Right cardiac atrium (tissue), 5 donors: Measurements from ENCODE around the gene SLC37A1. TPM values are rescaled to one million over a fixed set of nuclear protein-coding genes. Genes with fewer than 3 reads are reported as not detected.
A peak's percentile ranks its signal among the peaks of the same experiment; 100 is the strongest.

Experiments used
- ATAC-seq, 2 donors: fragments of 200-7000 bp; cut with Tn5 transposase; one replicate each; pipeline versions ENCODE4 v1.8.0 to v1.9.1; 2020; ENCODE audit warnings: moderate library complexity in 2 of 2, mild to moderate bottlenecking in 1 of 2
- DNase-seq, 3 donors: peaks; one replicate each; pipeline ENCODE4 v3.0.0-alpha.2; 2020
- H3K27ac ChIP-seq: one replicate; pipeline ENCODE4 v1.5.1; 2013; ENCODE audit warnings: mild to moderate bottlenecking, low read length, control low read depth, moderate library complexity
- H3K27me3 ChIP-seq: one replicate; pipeline ENCODE4 v1.6.1; 2013; ENCODE audit not compliant: control insufficient read depth, insufficient read depth
- H3K4me1 ChIP-seq: one replicate; pipeline ENCODE4 v1.6.1; 2013; ENCODE audit warnings: low read length; ENCODE audit not compliant: control insufficient read depth, insufficient read depth
- H3K4me3 ChIP-seq: one replicate; pipeline ENCODE4 v1.5.1; 2013; ENCODE audit warnings: low read length, control low read depth
- H3K9me3 ChIP-seq: one replicate; pipeline ENCODE4 v1.6.1; 2013; ENCODE audit warnings: low read length; ENCODE audit not compliant: control insufficient read depth
- WGBS: extraction: QIAGEN DNeasy Blood & Tissue Kit; methylation state at CpG from one replicate; pipeline ENCODE4 v1.1.7; 2013; 5-methylcytosine and 5-hydroxymethylcytosine counted together
- intact Hi-C, 4 donors: fragments of 100-400 bp; cut with DNase I; formaldehyde crosslinking; loops; one replicate each; pipeline versions ENCODE4 v1.11.0 to v1.14.0; 2022 to 2023
- polyA plus RNA-seq: library from polyadenylated mRNA; stranded (reverse); fragments of 200-250 nt; gene quantifications from one replicate; pipeline ENCODE4 v1.2.3, GENCODE V29; 2013
- total RNA-seq, 4 donors: library from RNA; stranded (reverse); fragmentation: NEBNext Ultra II Directional; extraction: Animal tissue kit (Norgen Biotek cat#: 25700); gene quantifications; one replicate each; pipeline ENCODE4 v1.2.1, GENCODE V29; 2021
- donor health status: healthy with polysubstance abuse.
- donor health status: DM: no; HTN: yes; CAD: no.
- donor health status: DM: no; HTN: no; CAD: no.
- donor health status: DM: no; HTN: yes; CAD: no; lungs with severe emphysema.
- donor health status: DM: yes; HTN: yes; CAD: no.

SLC37A1 gene
- total and polyA plus RNA-seq, 5 donors: 1.9 to 2.9 (median 2.9) TPM

DNA sequence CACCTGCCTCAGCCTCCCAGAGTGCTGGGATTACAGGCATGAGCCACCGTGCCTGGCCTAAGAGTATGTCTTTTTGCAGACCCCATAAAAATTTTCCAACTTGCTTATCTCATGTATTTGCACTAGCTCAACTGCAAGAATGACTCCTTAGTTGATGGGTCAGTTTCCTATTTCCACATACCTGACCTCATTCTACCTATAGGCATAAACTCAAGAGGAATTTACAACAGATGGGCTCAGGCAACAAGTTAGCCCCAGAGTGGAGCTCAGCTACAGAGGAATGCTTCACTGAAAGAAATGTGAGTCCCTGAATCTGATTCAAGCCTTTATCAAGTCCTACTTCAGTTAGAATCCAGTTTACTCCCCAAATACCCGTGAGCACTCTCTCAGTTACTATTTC is 5.3 kb upstream of the SLC37A1 start:
- Histone ChIP-seq H3K4me3 (no peak overlapping the region), H3K4me1 (no peaks in the 10 kb centered on the region), H3K27me3 (no peaks in the 10 kb centered on the region), H3K27ac (no peak overlapping the region), H3K9me3 (no peaks in the 10 kb centered on the region)
- intact Hi-C loops: no loop called here
- DNase-seq (no peak), ATAC-seq (no peak)
- WGBS: 84% methylated on average over 2 of the region's 2 CpGs

- 72% methylated on average over 11 of the region's 11 CpGs for WGBS
- Histone ChIP-seq H3K27me3 (no peaks in the 10 kb centered on the region), H3K27ac (no peak overlapping the region), H3K4me1 (no peaks in the 10 kb centered on the region), H3K9me3 (no peaks in the 10 kb centered on the region), H3K4me3 (no peak overlapping the region)
- DNase-seq (no peak), ATAC-seq (peak in 1 of 2 donors; percentile 20)
- intact Hi-C loops: no loop called here
These were observed 4.4 kb upstream of the SLC37A1 start for GRCh38 chr21:42509244-42509643.

DNA sequence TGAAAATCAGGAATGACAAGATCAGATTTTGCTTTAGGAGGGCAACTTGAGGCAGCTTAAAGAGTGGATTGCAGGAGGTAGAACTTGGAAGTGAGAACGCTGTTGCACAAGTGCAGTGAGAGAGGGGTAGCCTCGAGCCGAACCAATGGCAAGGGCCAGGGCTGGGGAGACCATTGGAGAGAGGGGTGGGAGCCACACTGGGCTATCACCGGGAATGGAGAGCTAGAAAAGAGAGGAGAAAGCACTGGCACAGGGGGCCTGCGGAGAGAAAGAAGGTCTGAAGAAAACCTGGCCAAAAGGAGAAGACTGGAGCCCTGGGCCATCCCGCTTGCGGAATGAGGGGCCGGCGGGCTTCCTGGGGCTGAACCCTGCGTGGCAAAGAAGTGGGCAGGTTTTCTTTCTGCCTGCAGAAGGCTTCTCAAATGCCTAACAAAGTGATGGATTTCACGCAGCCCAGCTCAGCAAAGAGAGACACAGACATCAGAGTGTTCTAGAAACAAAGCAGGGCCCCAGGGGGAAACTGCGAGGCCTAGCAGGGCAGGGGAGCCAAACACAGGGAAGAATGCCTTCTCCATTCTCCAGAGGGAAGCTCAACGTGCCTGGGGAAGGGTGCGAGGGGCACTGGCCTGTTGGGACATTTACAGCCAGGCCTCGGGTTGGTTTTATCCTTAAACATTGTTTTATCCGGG is 1.2 kb upstream of the SLC37A1 start:
- intact Hi-C loops: no loop called here
- 89% methylated on average over 16 of the region's 16 CpGs for WGBS
- no peaks in the 10 kb centered on the region for H3K27me3 ChIP-seq
- ATAC-seq (no peak), DNase-seq (no peak)
- no peak overlapping the region for H3K4me3 ChIP-seq
- peaks cover 2% of the 10 kb centered on the region for H3K4me1 ChIP-seq
- H3K9me3 ChIP-seq: no peaks in the 10 kb centered on the region
- no peak overlapping the region for H3K27ac ChIP-seq

- H3K27ac ChIP-seq: peak overlapping the region; percentile 45
- WGBS: 1% methylated on average over 77 of the region's 77 CpGs
- peak; percentile 71 to 84 for ATAC-seq
- H3K9me3 ChIP-seq: no peaks in the 10 kb centered on the region
- no peaks in the 10 kb centered on the region for H3K27me3 ChIP-seq
- peak; percentile 57 to 80 (median 80) for DNase-seq
- H3K4me1 ChIP-seq: peaks cover 2% of the 10 kb centered on the region
- peak overlapping the region; percentile 97 for H3K4me3 ChIP-seq
- intact Hi-C loops: no loop called here
These were observed 582 bp downstream of the SLC37A1 start for GRCh38 chr21:42513985-42514882.

DNA sequence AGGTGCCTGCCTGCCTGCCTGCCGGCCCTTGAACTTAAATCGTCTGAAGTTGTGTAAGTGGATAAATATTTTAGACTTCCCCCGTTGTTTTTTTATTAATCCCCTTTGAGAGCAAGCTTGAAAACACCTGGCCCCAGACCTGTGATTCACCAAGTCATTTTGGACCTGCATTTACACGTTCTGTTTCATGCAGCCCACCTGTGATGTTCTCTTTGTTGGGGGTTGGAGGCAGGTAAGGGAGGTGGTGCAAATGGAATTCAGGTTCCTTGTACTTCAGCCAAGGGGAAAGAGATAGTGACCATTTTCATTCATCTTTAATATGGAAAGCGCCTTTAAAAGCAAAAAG is 1.2 kb downstream of the SLC37A1 start:
- Histone ChIP-seq H3K27ac (no peak overlapping the region), H3K4me1 (peaks cover 2% of the 10 kb centered on the region)
- 32% methylated on average over 5 of the region's 5 CpGs for WGBS

DNA sequence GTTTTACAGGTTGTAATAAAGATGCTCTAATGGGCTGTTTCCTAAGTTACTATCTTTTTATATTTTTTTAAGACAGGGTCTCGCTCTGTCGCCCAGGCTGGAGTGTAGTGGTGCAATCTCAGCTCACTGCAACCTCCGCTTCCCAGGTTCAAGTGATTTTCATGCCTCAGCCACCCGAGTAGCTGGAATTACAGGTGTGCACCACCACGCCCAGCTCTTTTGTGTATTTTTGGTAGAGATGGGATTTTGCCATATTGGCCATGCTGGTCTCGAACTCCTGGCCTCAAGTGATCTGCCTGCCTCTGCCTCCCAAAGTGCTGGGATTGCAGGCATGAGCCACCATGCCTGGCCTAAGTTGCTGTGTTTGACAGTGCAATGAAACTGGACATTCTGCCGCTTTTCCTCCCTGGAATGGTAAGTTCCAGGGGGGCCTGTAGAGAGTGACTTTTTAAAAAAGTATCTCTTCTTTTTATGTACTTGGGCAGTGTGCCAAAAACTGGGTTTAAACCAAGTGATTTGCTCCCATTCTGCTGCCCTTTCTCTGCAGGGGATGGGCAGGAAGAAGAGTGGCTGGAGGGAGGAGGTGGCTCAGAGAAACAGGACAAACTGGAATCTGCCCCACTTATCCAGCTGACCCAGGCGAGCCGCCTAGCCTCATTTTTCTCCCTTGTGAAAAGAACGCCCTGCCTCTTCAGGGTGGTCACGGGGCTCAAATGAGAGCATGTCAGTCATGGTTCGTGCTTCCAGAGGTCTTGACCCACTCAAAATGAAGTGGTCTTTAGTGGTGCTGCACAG is 2.3 kb downstream of the SLC37A1 start:
- Histone ChIP-seq H3K27ac (no peak overlapping the region), H3K4me3 (no peak overlapping the region), H3K9me3 (no peaks in the 10 kb centered on the region), H3K27me3 (no peaks in the 10 kb centered on the region), H3K4me1 (peaks cover 2% of the 10 kb centered on the region)
- ATAC-seq (no peak), DNase-seq (no peak)
- intact Hi-C loops: no loop called here
- WGBS: 94% methylated on average over 12 of the region's 12 CpGs

More for the DNA sequence above, 1.2 kb downstream of the SLC37A1 start:
- no peaks in the 10 kb centered on the region for H3K9me3 ChIP-seq
- DNase-seq (no peak), ATAC-seq (no peak)
- H3K4me3 ChIP-seq: peak overlapping the region; percentile 97
- H3K27me3 ChIP-seq: no peaks in the 10 kb centered on the region
- intact Hi-C loops: no loop called here

- 75% methylated on average over 11 of the region's 11 CpGs for WGBS
- ATAC-seq (no peak), DNase-seq (no peak)
- Histone ChIP-seq H3K27me3 (no peaks in the 10 kb centered on the region), H3K27ac (no peak overlapping the region), H3K4me1 (peaks cover 2% of the 10 kb centered on the region), H3K4me3 (no peak overlapping the region), H3K9me3 (no peaks in the 10 kb centered on the region)
- intact Hi-C loops: no loop called here
These were observed 4.6 kb downstream of the SLC37A1 start for GRCh38 chr21:42518215-42518614.

GRCh38 chr21:42518626-42519025 is 5.0 kb downstream of the SLC37A1 start:
- Histone ChIP-seq H3K27me3 (no peaks in the 10 kb centered on the region), H3K4me1 (peaks cover 2% of the 10 kb centered on the region), H3K4me3 (no peak overlapping the region), H3K27ac (no peak overlapping the region), H3K9me3 (no peaks in the 10 kb centered on the region)
- ATAC-seq: no peak
- 97% methylated on average over 7 of the region's 7 CpGs for WGBS
- intact Hi-C loops: no loop called here
- no peak for DNase-seq

DNA sequence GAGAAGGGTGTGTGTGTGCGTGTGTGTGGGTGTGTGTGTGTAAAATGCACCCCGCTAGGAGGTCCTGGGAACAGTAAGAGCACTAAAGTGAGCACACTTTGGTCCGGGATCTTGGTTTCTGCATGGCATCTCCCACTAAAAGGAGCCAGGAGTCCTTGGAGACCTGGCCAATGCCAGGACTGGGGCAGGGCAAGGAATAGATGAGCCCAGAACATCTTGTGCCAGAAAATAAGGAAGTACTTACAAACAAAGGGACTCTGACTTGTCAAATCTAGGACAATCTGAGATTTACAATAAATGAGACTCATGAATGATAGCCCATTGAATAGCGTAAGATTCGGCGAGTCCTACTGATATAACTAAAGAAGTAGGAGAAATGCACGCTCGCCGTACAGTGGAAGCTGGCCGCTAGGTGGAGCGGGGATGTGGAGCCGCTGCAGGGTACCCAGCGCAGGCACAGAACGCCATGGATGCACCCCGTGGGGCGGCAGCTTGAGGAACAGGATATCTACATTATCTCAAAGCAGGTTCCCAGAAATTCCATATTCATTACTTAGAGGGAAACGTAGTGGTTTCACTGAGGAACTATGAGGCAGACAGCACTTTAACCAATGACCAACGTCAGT is 7.1 kb downstream of the SLC37A1 start:
- no peak for ATAC-seq
- intact Hi-C loops: no loop called here
- H3K4me3 ChIP-seq: no peak overlapping the region
- H3K27me3 ChIP-seq: no peaks in the 10 kb centered on the region
- DNase-seq: no peak
- H3K27ac ChIP-seq: no peak overlapping the region
- no peaks in the 10 kb centered on the region for H3K4me1 ChIP-seq
- no peaks in the 10 kb centered on the region for H3K9me3 ChIP-seq
- 78% methylated on average over 18 of the region's 18 CpGs for WGBS

- ATAC-seq (no peak), DNase-seq (no peak)
- H3K4me3 ChIP-seq: no peak overlapping the region
- 92% methylated on average over 1 of the region's 1 CpG for WGBS
- no peaks in the 10 kb centered on the region for H3K9me3 ChIP-seq
- no peak overlapping the region for H3K27ac ChIP-seq
- no peaks in the 10 kb centered on the region for H3K4me1 ChIP-seq
- no peaks in the 10 kb centered on the region for H3K27me3 ChIP-seq
- intact Hi-C loops: no loop called here
These were observed 7.7 kb downstream of the SLC37A1 start for GRCh38 chr21:42521384-42521783.
